DOHH2 (cell line): Measurements from ENCODE around the gene STX18.

Experiments used
- H3F3A ChIP-seq: fragments of 200-600 bp; sonication (generic), shearing (Covaris generic); 2 replicates; pipeline ENCODE4 v1.6.0; 2016; ENCODE audit warnings: antibody characterized with exemption, mild to moderate bottlenecking; ENCODE audit not compliant: control insufficient read depth, insufficient read depth
- H3K27ac ChIP-seq: fragments of 200-600 bp; sonication (generic); 2 replicates; pipeline ENCODE4 v1.5.1; 2014; ENCODE audit warnings: low read depth, mild to moderate bottlenecking, low read length, moderate library complexity
- H3K27me3 ChIP-seq: fragments of 200-600 bp; sonication (generic); 2 replicates; pipeline ENCODE4 v1.6.1; 2014; ENCODE audit warnings: mild to moderate bottlenecking, low read length, mixed read lengths; ENCODE audit not compliant: control insufficient read depth
- H3K36me3 ChIP-seq: fragments of 200-600 bp; sonication (generic); 2 replicates; pipeline ENCODE4 v1.6.1; 2014; ENCODE audit warnings: mild to moderate bottlenecking, low read length, moderate library complexity, mixed read lengths; ENCODE audit not compliant: control insufficient read depth
- H3K4me1 ChIP-seq: fragments of 200-600 bp; sonication (generic); 2 replicates; pipeline ENCODE4 v1.6.1; 2014; ENCODE audit warnings: mild to moderate bottlenecking, low read length, mixed read lengths; ENCODE audit not compliant: control insufficient read depth
- H3K4me2 ChIP-seq: fragments of 200-600 bp; sonication (generic); 2 replicates; pipeline ENCODE4 v1.6.0; 2014; ENCODE audit warnings: mild to moderate bottlenecking, low read length, moderate library complexity
- H3K4me3 ChIP-seq: fragments of 200-600 bp; sonication (generic); 2 replicates; pipeline ENCODE4 v1.5.1; 2014; ENCODE audit warnings: mild to moderate bottlenecking, low read length, mixed read lengths
- H3K79me2 ChIP-seq: fragments of 200-600 bp; sonication (generic); 2 replicates; pipeline ENCODE4 v1.6.1; 2014; ENCODE audit warnings: mild to moderate bottlenecking, low read length, mixed read lengths; ENCODE audit not compliant: control insufficient read depth
- H3K9me2 ChIP-seq: fragments of 200-600 bp; sonication (generic); replicated peaks from 2 replicates; pipeline ENCODE4 v1.6.1; 2014; ENCODE audit warnings: mild to moderate bottlenecking, low read length, mixed read lengths; ENCODE audit not compliant: control insufficient read depth
- H3K9me3 ChIP-seq: fragments of 200-600 bp; sonication (generic); 2 replicates; pipeline ENCODE4 v1.6.1; 2014; ENCODE audit warnings: antibody characterized with exemption, low read length, mixed read lengths; ENCODE audit not compliant: control insufficient read depth, insufficient read depth
- H4K20me1 ChIP-seq: fragments of 200-600 bp; sonication (generic); 2 replicates; pipeline ENCODE4 v1.6.0; 2014; ENCODE audit warnings: low read depth, mild to moderate bottlenecking, antibody characterized with exemption, low read length, moderate library complexity; ENCODE audit not compliant: control insufficient read depth, insufficient read depth
- CTCF ChIP-seq: fragments of 200-600 bp; sonication (generic); IDR thresholded peaks from one replicate; pipeline ENCODE4 v1.5.1; 2014; ENCODE audit warnings: antibody characterized with exemption, mild to moderate bottlenecking, low read depth, low read length; ENCODE audit not compliant: poor library complexity, severe bottlenecking
- EZH2phosphoT487 ChIP-seq: fragments of 200-600 bp; sonication (generic); IDR thresholded peaks from 2 replicates; pipeline ENCODE4 v1.6.1; 2017; ENCODE audit warnings: borderline replicate concordance, mild to moderate bottlenecking, antibody characterized with exemption, low read length, moderate library complexity, mixed read lengths

The STX18 gene

GRCh38 chr4:4394644-4395043 is 147.2 kb downstream of the STX18 start:
- no peaks in the 10 kb centered on the region for H3K79me2 ChIP-seq
- no peaks in the 10 kb centered on the region for H4K20me1 ChIP-seq
- H3K27me3 ChIP-seq, result no peaks in the 10 kb centered on the region
- no peaks in the 10 kb centered on the region for H3K36me3 ChIP-seq
- H3K9me2 ChIP-seq, result no peaks in the 10 kb centered on the region
- H3F3A ChIP-seq, result no peaks in the 10 kb centered on the region
- H3K4me3 ChIP-seq, result no peak overlapping the region
- no peak overlapping the region for H3K27ac ChIP-seq
- H3K9me3 ChIP-seq, result peaks cover 3% of the 10 kb centered on the region; the same call in 1 of the 2 replicates
- no peak for TF ChIP-seq EZH2phosphoT487
- TF ChIP-seq CTCF, result no peak
- peaks cover 11% of the 10 kb centered on the region for H3K4me1 ChIP-seq
- H3K4me2 ChIP-seq, result no peak overlapping the region

GRCh38 chr4:4392501-4393183 is 149.2 kb downstream of the STX18 start:
- Histone ChIP-seq H3K4me3 (no peak overlapping the region), H3K9me2 (no peaks in the 10 kb centered on the region), H3K27ac (no peak overlapping the region), H3K79me2 (no peaks in the 10 kb centered on the region), H3K9me3 (no peaks in the 10 kb centered on the region), H3K36me3 (no peaks in the 10 kb centered on the region), H3K4me1 (peaks cover 11% of the 10 kb centered on the region), H3K4me2 (no peak overlapping the region), H4K20me1 (no peaks in the 10 kb centered on the region), H3F3A (no peaks in the 10 kb centered on the region), H3K27me3 (peaks cover 7% of the 10 kb centered on the region)
- TF ChIP-seq CTCF, result no peak
- no peak for TF ChIP-seq EZH2phosphoT487

- peaks cover 10% of the 10 kb centered on the region for H3K27me3 ChIP-seq
- no peak overlapping the region for H3K4me2 ChIP-seq
These were observed 150.0 kb downstream of the STX18 start for GRCh38 chr4:4391866-4392265.

More at GRCh38 chr4:4391866-4392265, 150.0 kb downstream of the STX18 start:
- Histone ChIP-seq H3K9me2 (no peaks in the 10 kb centered on the region), H3K9me3 (no peaks in the 10 kb centered on the region), H3F3A (no peaks in the 10 kb centered on the region), H3K36me3 (no peaks in the 10 kb centered on the region), H3K4me3 (no peak overlapping the region), H3K27ac (no peak overlapping the region), H4K20me1 (no peaks in the 10 kb centered on the region), H3K79me2 (no peaks in the 10 kb centered on the region), H3K4me1 (peaks cover 11% of the 10 kb centered on the region)
- TF ChIP-seq EZH2phosphoT487, result no peak
- TF ChIP-seq CTCF, result no peak
